Adrenal gland (tissue), 12 donors: ENCODE data around the gene CROCC. TPM values are rescaled to one million over a fixed set of nuclear protein-coding genes. Genes with fewer than 3 reads are reported as not detected.

Experiments used
- DNase-seq, 7 donors: peaks; one replicate each; pipeline ENCODE4 v3.0.0-alpha.2; 2019 to 2020
- H3K27ac ChIP-seq, 5 donors: fragments of 200-600 bp; sonication (generic) in 4 of 5; 1 replicate in 3 of 5; 2 replicates in 2 of 5; pipeline versions ENCODE4 v1.5.1 to v1.8.0; 2016 to 2020; ENCODE audit warnings: mild to moderate bottlenecking in 1 of 5
- H3K27me3 ChIP-seq: fragments of 200-600 bp; 2 replicates; pipeline ENCODE4 v1.8.0; 2021
- H3K36me3 ChIP-seq, 2 donors: fragments of 200-600 bp; replicated peaks in 1 of 2; 1 replicate in 1 of 2; 2 replicates in 1 of 2; pipeline versions ENCODE4 v1.5.1 to v1.8.0; 2018 to 2022
- H3K4me1 ChIP-seq, 2 donors: fragments of 200-600 bp; replicated peaks in 1 of 2; 1 replicate in 1 of 2; 2 replicates in 1 of 2; pipeline versions ENCODE4 v1.5.1 to v1.8.0; 2018 to 2021
- H3K4me3 ChIP-seq, 4 donors: fragments of 200-600 bp; sonication (generic) in 3 of 4; one replicate each; pipeline ENCODE4 v1.5.1; 2016 to 2018
- H3K9me3 ChIP-seq, 3 donors: fragments of 200-600 bp; sonication (generic) in 1 of 3; replicated peaks in 1 of 3; 1 replicate in 2 of 3; 2 replicates in 1 of 3; pipeline versions ENCODE4 v1.5.1 to v1.8.0; 2016 to 2021
- POLR2A ChIP-seq, 2 donors: fragments of 450-650 bp; IDR thresholded peaks; one replicate each; pipeline ENCODE4 v1.6.1; 2017; ENCODE audit warnings: antibody characterized with exemption in 2 of 2, mild to moderate bottlenecking in 2 of 2, moderate library complexity in 1 of 2
- WGBS, 4 donors: extraction: QIAGEN DNeasy Blood & Tissue Kit in 2 of 4; methylation state at CpG; one replicate each; pipeline versions ENCODE4 v1.1.5 to v1.1.7; 2013 to 2017; 5-methylcytosine and 5-hydroxymethylcytosine counted together
- intact Hi-C, 2 donors: fragments of 100-400 bp; cut with DNase I; formaldehyde crosslinking; loops; one replicate each; pipeline versions ENCODE4 v1.14.1 to v1.15.0; 2022 to 2023
- polyA plus RNA-seq, 3 donors: library from polyadenylated mRNA; stranded (reverse); fragments of 200-250 nt in 2 of 3; fragments of 350-450 nt in 1 of 3; fragmentation: Illumina TruSeq in 1 of 3; extraction: RNeasy Lipid Tissue Mini Kit (QIAGEN cat#74804) in 1 of 3; gene quantifications; one replicate each; pipeline ENCODE4 v1.2.3, GENCODE V29; 2013 to 2014
- total RNA-seq, 9 donors: library from RNA; depleted of rRNA in 4 of 9; stranded (reverse); fragments of >200 nt in 4 of 9; fragments of 120-200 nt in 1 of 9; fragmentation: NEBNext Ultra II Directional in 1 of 9; extraction: Animal tissue kit (Norgen Biotek cat#: 25700) in 1 of 9; gene quantifications; one replicate each; pipeline versions ENCODE4 v1.1.0 to v1.2.4, GENCODE V29; 2013 to 2023
- TF ChIP-seq, protein P1 (sequence below), 6 experiments: fragments of 450-650 bp in 4 of 6; fragments of 200-600 bp in 2 of 6; sonication (generic) in 1 of 6; IDR thresholded peaks; 1 replicate in 5 of 6; 2 replicates in 1 of 6; pipeline versions ENCODE4 v1.5.1 to v1.8.0; 2016 to 2021; ENCODE audit warnings: antibody characterized with exemption in 6 of 6, mild to moderate bottlenecking in 2 of 6, moderate library complexity in 1 of 6
- donor health status: healthy with polysubstance abuse.
- donor health status: Bipolar disorder and iron deficiency.
- donor health status: DM: yes; HTN: yes; CAD: no.
- donor health status: DM: no; HTN: no; CAD: no.
- donor health status: DM: no; HTN: no; CAD: no.
- donor health status: DM: yes; HTN: yes; CAD: no.

The CROCC gene
- total and polyA plus RNA-seq, 12 donors: 2.3 to 151 (median 19.2) TPM

DNA sequence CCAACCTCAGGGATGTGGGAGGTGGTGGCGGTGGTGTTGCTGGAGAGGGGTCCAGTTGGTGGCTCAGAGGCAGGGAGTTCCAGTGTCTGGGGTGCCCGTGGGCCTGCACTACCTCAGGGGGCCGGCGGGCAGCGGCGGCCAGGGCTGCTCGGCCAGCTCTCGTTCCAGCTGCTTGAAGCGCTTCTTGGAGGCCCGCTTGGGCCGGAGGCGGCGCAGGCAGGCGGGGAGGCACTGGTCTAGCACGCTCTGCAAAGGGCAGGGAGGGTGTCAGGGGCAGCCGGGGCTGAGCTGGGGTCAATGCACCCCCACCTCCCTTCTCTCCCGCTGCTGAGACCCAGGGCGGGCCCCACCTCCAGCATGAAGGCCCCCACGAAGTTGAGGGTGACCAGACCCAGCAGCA is 64.4 kb downstream of the CROCC start:
- H3K27ac ChIP-seq: no peak overlapping the region
- DNase-seq: no peak
- peaks cover 0 to 38% of the 10 kb centered on the region in 2 donors for H3K36me3 ChIP-seq
- intact Hi-C loops: no loop called here
- 89 to 100% (median 91%) methylated on average over 8 to 19 of the region's 19 CpGs for WGBS, 4 donors
- H3K4me3 ChIP-seq: no peak overlapping the region
- no peaks in the 10 kb centered on the region for H3K4me1 ChIP-seq
- TF ChIP-seq, protein P1, sequence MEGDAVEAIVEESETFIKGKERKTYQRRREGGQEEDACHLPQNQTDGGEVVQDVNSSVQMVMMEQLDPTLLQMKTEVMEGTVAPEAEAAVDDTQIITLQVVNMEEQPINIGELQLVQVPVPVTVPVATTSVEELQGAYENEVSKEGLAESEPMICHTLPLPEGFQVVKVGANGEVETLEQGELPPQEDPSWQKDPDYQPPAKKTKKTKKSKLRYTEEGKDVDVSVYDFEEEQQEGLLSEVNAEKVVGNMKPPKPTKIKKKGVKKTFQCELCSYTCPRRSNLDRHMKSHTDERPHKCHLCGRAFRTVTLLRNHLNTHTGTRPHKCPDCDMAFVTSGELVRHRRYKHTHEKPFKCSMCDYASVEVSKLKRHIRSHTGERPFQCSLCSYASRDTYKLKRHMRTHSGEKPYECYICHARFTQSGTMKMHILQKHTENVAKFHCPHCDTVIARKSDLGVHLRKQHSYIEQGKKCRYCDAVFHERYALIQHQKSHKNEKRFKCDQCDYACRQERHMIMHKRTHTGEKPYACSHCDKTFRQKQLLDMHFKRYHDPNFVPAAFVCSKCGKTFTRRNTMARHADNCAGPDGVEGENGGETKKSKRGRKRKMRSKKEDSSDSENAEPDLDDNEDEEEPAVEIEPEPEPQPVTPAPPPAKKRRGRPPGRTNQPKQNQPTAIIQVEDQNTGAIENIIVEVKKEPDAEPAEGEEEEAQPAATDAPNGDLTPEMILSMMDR (IDR thresholded peaks at IDR 0.05): no peak
- no peak for TF ChIP-seq POLR2A (IDR thresholded peaks at IDR 0.05)
- H3K27me3 ChIP-seq: no peaks in the 10 kb centered on the region
- no peaks in the 10 kb centered on the region for H3K9me3 ChIP-seq

- H3K9me3 ChIP-seq: no peaks in the 10 kb centered on the region
- H3K27me3 ChIP-seq: no peaks in the 10 kb centered on the region
- TF ChIP-seq, protein P1 (IDR thresholded peaks at IDR 0.05): no peak
- no peak for TF ChIP-seq POLR2A (IDR thresholded peaks at IDR 0.05)
- peaks cover 0 to 42% of the 10 kb centered on the region in 2 donors for H3K36me3 ChIP-seq
- no peaks in the 10 kb centered on the region for H3K4me1 ChIP-seq
- 89 to 92% (median 90%) methylated on average over 13 to 23 of the region's 23 CpGs for WGBS, 4 donors
- intact Hi-C loops: no loop called here
- no peak overlapping the region for H3K4me3 ChIP-seq
- no peak for DNase-seq
- no peak overlapping the region for H3K27ac ChIP-seq
These were observed 64.8 kb downstream of the CROCC start for GRCh38 chr1:16986560-16986959.

DNA sequence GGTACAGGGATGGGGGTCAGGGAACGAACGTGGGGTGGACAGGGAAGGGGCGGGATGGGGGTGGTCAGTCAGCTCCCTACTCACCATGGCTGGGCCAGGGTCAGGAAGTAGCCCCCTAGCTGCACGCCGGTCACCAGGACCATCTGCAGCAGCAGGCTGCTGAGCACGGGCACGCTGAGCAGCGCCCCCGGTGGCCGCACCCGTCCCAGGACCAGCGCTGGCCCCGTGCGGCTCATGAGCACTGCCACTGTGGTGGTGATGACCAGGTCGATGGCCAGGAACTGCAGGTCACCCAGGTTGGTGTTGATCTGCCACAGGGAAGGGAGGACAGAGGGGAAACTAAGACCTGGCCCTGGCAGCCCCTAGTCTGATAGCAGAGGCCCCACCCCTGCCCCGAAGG is 65.2 kb downstream of the CROCC start:
- no peaks in the 10 kb centered on the region for H3K9me3 ChIP-seq
- peaks cover 0 to 46% of the 10 kb centered on the region in 2 donors for H3K36me3 ChIP-seq
- no peak overlapping the region for H3K4me3 ChIP-seq
- H3K27ac ChIP-seq: no peak overlapping the region
- DNase-seq: no peak
- no peaks in the 10 kb centered on the region for H3K27me3 ChIP-seq
- intact Hi-C loops: no loop called here
- 74 to 95% (median 87%) methylated on average over 6 to 16 of the region's 16 CpGs for WGBS, 4 donors
- TF ChIP-seq, protein P1 (IDR thresholded peaks at IDR 0.05): peak in 1 of 6 experiments; percentile 16
- TF ChIP-seq POLR2A (IDR thresholded peaks at IDR 0.05): no peak
- H3K4me1 ChIP-seq: no peaks in the 10 kb centered on the region

- TF ChIP-seq, protein P1 (IDR thresholded peaks at IDR 0.05): no peak
- no peak for TF ChIP-seq POLR2A (IDR thresholded peaks at IDR 0.05)
- no peak for DNase-seq
- Histone ChIP-seq H3K36me3 (peaks cover 0 to 48% of the 10 kb centered on the region in 2 donors), H3K4me3 (no peak overlapping the region), H3K27me3 (no peaks in the 10 kb centered on the region), H3K27ac (no peak overlapping the region), H3K9me3 (no peaks in the 10 kb centered on the region), H3K4me1 (no peaks in the 10 kb centered on the region)
- WGBS, 4 donors: 88 to 97% (median 92%) methylated on average over 6 to 13 of the region's 13 CpGs
- intact Hi-C loops: no loop called here
These were observed 66.5 kb downstream of the CROCC start for GRCh38 chr1:16988210-16988609.
